Measurements from ENCODE around the gene VSNL1.

- TF ChIP-seq POLR2AphosphoS5 (IDR thresholded peaks at IDR 0.05; ENCODE audit: low read depth), result no peak
- TF ChIP-seq CTCF (conservative IDR thresholded peaks at IDR 0.05; ENCODE audit: low read depth in 2 of 2), result no peak
- no peak for TF ChIP-seq EZH2 (IDR thresholded peaks at IDR 0.05; ENCODE audit: low read depth, unreplicated experiment)
- TF ChIP-seq JUNB (IDR thresholded peaks at IDR 0.05; ENCODE audit: unreplicated experiment), result no peak
- TF ChIP-seq EZH2phosphoT487 (IDR thresholded peaks at IDR 0.05; ENCODE audit: unreplicated experiment), result no peak
Observed at GRCh38 chr2:17581831-17582230, 41.3 kb downstream of the VSNL1 start.

Data from GM23338 (cell line).